GM12875 (cell line): ENCODE results near the gene IFI44.

Experiments
- H3K4me3 ChIP-seq: one replicate; pipeline ENCODE4 v1.5.1; 2011; ENCODE audit warnings: low read depth, low read length, control low read depth
- TF ChIP-seq, protein P1 (sequence below): IDR thresholded peaks from 2 replicates; pipeline ENCODE4 v1.5.1; 2011; ENCODE audit warnings: low read depth, mild to moderate bottlenecking, control low read depth, inconsistent platforms, low read length, moderate library complexity, borderline replicate concordance; ENCODE audit not compliant: insufficient read depth

Gene IFI44

DNA sequence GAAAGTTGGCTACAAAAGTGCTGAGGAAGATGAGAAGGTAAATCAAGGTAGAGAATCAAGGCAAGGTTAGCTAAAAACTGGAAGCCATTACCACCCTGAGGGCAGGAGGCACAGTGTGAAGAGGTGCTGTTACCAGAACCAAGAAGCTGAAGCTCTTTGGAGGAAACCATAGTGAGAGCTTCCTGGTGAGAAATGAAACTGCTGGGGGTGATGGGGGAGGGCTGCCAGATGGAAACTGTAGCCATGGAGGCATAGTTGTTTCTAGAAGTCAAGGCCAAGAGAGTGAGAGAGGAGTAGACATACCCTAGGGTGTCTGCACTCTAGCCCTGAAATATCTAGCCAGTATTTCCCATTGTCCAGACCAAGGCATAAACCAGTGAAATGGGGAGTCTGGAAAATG, 28.7 kb downstream of the IFI44 start:
- TF ChIP-seq, protein P1, sequence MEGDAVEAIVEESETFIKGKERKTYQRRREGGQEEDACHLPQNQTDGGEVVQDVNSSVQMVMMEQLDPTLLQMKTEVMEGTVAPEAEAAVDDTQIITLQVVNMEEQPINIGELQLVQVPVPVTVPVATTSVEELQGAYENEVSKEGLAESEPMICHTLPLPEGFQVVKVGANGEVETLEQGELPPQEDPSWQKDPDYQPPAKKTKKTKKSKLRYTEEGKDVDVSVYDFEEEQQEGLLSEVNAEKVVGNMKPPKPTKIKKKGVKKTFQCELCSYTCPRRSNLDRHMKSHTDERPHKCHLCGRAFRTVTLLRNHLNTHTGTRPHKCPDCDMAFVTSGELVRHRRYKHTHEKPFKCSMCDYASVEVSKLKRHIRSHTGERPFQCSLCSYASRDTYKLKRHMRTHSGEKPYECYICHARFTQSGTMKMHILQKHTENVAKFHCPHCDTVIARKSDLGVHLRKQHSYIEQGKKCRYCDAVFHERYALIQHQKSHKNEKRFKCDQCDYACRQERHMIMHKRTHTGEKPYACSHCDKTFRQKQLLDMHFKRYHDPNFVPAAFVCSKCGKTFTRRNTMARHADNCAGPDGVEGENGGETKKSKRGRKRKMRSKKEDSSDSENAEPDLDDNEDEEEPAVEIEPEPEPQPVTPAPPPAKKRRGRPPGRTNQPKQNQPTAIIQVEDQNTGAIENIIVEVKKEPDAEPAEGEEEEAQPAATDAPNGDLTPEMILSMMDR = no peak
- no peak overlapping the region for H3K4me3 ChIP-seq

DNA sequence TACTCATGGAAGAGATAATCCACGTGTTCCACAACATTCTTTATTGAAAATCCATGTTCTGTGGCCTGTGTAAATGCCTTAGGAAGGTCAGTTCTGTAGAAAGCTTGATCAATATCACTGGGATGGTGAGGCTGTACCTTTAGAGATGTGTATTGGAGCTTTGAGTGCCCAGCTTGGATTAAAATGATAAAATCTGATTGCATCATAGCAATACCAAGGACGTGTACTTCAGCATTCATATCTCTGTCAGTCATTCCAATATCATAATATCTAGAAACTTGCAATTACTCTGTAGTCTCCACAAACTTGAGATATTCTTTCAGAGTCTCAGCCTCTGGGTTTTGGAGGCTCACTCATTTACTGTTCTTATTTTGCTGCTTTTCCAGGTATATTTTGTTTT, 31.6 kb downstream of the IFI44 start:
- TF ChIP-seq, protein P1 = no peak

DNA sequence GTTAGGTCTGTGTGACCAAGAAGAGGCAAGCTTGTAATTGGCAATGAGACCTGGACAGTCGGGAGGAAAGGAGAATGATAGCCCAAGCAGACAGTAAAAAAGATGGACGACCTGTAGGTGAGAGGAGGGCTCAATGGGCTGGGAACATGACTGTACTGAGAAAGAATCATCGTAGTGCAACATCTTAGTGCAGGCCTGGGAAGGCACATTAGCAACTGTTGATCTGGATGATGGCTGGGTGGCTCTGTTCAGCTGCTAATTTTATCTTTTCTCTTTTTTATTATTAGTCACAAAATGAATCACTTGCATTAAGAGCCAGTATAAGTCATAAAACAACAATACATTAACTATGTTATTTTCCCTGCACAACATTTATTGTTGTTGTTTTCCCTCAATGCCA, 32.9 kb downstream of the IFI44 start:
- no peak overlapping the region for H3K4me3 ChIP-seq
- TF ChIP-seq, protein P1 = no peak

More for the DNA sequence above, 31.6 kb downstream of the IFI44 start:
- H3K4me3 ChIP-seq = no peak overlapping the region

DNA sequence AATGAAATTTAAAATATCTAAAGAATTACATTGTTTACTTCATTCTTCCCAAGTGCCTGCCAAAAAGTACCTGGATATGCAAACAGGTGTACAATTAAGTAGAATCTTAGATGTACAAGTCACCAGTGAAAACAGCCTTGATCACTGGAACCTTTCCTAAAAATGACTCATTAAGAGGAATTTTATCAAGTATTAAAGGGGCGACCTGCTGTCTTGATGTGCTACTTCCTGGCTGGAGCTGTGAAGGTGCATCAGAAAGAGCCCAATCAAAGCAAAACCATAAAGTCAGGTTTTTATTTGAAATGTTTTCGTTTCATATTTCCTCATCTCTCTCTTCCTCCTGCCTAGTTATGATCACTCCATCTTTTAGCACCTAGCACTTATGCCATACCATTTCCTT, 33.4 kb downstream of the IFI44 start:
- H3K4me3 ChIP-seq = no peak overlapping the region
- TF ChIP-seq, protein P1 = no peak

DNA sequence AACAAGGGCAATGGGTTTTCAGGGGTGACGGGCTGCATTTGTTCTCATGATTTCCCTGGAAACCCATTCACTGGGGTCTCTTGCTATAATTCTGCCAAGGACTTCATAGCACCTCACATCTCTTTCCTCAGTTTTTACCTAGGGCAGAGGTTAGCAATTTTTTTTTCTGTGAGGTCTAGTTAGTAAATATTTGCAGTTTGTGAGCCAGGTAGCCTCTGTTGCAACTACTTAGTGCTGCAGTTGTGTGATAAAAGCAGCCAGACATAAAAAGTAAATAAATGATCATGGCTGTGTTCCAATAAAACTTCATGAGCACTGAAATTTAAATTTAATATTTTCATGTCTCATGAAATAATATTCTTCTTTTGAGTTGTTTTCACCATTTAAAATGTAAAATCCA, 37.7 kb downstream of the IFI44 start:
- no peak overlapping the region for H3K4me3 ChIP-seq
- TF ChIP-seq, protein P1 = no peak

DNA sequence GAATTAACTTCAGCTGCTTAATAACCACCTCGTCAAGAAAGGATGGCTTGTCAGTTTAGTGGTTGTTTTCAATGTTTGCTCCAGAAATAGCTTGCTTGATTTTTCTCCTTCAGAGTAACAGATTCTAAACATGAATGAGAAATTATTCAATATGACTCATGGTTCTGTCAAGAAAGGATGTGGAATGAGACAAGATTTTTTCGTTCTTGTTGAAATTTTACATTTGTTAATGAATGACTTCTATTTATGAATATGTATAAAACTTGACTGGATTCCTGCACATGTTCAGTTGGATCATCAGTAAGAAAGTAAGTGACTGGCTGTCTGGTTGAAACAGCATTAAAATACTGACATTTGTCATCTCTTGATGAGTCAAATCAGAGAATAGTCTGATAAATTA, 38.3 kb downstream of the IFI44 start:
- H3K4me3 ChIP-seq = no peak overlapping the region
- TF ChIP-seq, protein P1 = no peak

DNA sequence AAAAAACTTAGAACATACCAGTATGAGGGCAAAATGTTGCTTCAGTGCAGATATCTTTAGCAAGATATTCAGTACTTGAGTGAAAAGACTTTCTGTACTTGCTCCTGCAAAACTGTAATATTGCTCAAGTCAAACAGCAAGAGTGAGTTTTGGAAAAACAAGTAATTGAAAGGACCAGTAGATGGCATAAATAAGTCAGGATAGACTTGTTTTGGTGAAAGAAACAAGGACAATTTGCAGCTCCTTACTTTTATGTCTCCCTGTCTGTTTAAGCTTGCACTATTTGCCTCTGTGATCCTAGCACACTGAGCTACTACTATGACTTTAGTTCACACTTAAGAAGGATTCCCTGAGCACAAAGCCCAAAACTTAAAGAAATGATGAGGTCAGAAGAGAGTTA, 39.1 kb downstream of the IFI44 start:
- no peak overlapping the region for H3K4me3 ChIP-seq
- TF ChIP-seq, protein P1 = no peak
